Fibroblast of the aortic adventitia (primary cell): ENCODE results near the gene SHISA9. TPM values are rescaled to one million over a fixed set of nuclear protein-coding genes. Genes with fewer than 3 reads are reported as not detected.

Experiments
- DNase-seq: peaks from one replicate; pipeline ENCODE4 v3.0.0-alpha.2; 2010; ENCODE audit warnings: low read depth
- H3K4me3 ChIP-seq: 2 replicates; pipeline ENCODE4 v1.5.1; 2011; ENCODE audit warnings: low read depth, mild to moderate bottlenecking, control low read depth, low read length, moderate library complexity
- total RNA-seq: library from RNA; depleted of rRNA; stranded (reverse); fragments of >200 nt; gene quantifications from 2 replicates; pipeline ENCODE4 v1.2.3, GENCODE V29; 2012; ENCODE audit warnings: low replicate concordance
- TF ChIP-seq, protein P1 (sequence below): IDR thresholded peaks from 2 replicates; pipeline ENCODE4 v1.5.1; 2011; ENCODE audit warnings: mild to moderate bottlenecking, low read length, control low read depth, inconsistent platforms; ENCODE audit not compliant: insufficient read depth

Gene SHISA9
- total RNA-seq, 1 donor = not detected

DNA sequence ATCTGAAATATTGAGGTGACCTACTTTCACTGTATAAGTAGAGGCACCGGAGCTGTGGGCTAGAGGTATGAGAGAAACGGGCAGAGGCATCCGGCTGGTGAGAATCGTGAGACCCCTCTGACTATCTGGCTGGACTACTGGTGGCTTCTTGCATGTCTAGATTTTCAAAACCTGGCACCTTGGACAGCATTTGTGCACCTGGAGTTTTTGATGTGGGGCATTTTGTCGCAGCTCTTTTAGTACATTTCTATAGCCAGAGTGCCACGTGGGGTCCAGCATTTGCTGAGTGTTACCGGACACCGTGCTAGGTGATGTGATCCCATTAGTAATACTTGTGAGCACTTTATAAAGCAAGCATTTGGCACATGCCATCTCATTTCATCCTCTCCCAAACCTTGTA, 32.6 kb upstream of the SHISA9 start:
- no peak for DNase-seq
- TF ChIP-seq, protein P1, sequence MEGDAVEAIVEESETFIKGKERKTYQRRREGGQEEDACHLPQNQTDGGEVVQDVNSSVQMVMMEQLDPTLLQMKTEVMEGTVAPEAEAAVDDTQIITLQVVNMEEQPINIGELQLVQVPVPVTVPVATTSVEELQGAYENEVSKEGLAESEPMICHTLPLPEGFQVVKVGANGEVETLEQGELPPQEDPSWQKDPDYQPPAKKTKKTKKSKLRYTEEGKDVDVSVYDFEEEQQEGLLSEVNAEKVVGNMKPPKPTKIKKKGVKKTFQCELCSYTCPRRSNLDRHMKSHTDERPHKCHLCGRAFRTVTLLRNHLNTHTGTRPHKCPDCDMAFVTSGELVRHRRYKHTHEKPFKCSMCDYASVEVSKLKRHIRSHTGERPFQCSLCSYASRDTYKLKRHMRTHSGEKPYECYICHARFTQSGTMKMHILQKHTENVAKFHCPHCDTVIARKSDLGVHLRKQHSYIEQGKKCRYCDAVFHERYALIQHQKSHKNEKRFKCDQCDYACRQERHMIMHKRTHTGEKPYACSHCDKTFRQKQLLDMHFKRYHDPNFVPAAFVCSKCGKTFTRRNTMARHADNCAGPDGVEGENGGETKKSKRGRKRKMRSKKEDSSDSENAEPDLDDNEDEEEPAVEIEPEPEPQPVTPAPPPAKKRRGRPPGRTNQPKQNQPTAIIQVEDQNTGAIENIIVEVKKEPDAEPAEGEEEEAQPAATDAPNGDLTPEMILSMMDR = no peak
- H3K4me3 ChIP-seq = no peak overlapping the region

GRCh38 chr16:12869698-12870427, 31.5 kb upstream of the SHISA9 start:
- TF ChIP-seq, protein P1 = no peak
- H3K4me3 ChIP-seq = no peak overlapping the region
- no peak for DNase-seq

GRCh38 chr16:12871784-12872183, 29.6 kb upstream of the SHISA9 start:
- no peak for DNase-seq
- TF ChIP-seq, protein P1 = no peak
- no peak overlapping the region for H3K4me3 ChIP-seq

DNA sequence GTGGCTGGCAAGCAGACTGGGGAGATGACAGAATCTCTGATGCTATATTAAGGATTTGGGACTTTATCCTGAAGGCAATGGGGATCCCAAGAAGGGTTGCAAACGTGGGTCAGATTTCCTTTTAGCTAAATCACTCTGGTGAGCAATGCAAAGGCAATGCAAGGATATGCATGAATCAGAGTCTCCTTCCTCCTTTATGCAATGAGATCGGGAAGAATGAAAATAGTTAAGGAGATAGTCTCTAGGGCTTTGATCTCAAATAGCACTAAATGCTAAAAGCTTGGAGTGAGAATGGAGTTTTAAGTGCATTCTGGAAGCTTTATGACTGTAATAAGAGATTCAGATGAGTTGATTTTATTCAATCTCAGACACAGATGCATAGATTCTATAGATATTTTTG, 27.2 kb upstream of the SHISA9 start:
- peak; percentile 69 for DNase-seq
- TF ChIP-seq, protein P1 = no peak

GRCh38 chr16:12876778-12877177, 24.6 kb upstream of the SHISA9 start:
- DNase-seq = no peak
- H3K4me3 ChIP-seq = no peak overlapping the region
- TF ChIP-seq, protein P1 = no peak

More for the DNA sequence above, 27.2 kb upstream of the SHISA9 start:
- no peak overlapping the region for H3K4me3 ChIP-seq

DNA sequence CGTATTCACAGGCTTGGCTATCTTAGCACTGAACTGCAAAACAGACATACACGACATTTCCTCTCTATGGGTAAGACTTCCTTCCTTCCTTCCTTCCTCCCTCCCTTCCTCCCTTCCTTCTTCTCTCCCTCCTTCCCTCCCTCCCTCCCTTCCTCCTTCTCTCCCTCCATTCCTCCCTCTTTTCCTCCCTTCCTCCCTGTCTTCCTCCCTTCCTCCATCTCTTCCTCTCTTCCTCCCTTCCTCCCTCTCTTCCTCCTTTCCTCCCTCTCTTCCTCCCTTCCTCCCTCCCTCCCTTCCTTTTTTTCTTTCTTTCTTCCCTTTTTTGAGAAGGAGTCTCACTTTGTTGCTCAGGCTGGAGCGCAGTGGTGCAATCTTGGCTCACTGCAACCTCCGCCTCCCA, 22.4 kb upstream of the SHISA9 start:
- no peak overlapping the region for H3K4me3 ChIP-seq
- no peak for DNase-seq
- TF ChIP-seq, protein P1 = no peak

DNA sequence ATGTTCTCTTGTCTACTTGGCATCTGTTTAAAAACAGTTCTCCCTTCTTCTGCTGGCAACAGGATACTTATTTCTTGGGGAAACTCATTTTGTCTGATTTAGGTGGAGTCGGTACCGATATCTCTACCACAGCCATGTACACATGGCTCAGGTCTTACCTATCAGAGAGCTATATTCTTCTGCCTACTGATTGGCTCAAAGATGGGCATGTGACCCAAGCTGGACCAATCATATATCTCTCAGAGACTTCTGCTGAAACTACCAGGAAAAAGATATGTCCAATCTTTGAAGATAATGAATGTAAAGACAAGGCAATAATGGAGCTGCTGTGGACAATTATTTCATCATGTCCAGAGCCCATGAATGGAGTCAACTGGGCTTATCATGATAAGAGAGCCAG, 21.6 kb upstream of the SHISA9 start:
- no peak for DNase-seq
- TF ChIP-seq, protein P1 = no peak
- H3K4me3 ChIP-seq = no peak overlapping the region
